GM18868 (cell line): ENCODE data around the gene TMEM106C.
A peak's percentile ranks its signal among the peaks of the same experiment; 100 is the strongest.

Source experiments
- ATAC-seq: cut with Tn5 transposase; IDR thresholded peaks from one replicate; pipeline ENCODE4 v1.9.1; 2021; ENCODE audit warnings: mild to moderate bottlenecking, moderate library complexity; ENCODE audit not compliant: unreplicated experiment

Gene TMEM106C

DNA sequence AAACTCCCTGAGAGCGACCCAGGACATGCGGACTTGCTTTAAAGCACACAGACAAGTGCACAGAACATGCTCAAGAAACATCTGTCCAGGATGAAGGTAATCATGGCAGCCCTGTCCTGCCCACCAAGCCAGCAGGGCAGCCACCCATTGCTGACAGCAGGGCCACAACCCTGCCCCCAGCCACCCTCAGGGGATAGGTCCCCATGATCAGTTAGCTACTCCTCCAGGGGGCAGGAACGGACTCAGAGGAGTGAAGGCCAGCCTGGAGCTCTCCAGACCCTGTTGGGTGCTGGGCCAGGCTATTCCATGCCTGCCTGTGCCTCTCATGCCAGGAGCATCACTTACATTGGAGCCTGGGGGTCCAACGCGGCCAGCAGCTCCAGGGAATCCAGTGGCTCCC, 15.8 kb downstream of the TMEM106C start:
- no peak for ATAC-seq

DNA sequence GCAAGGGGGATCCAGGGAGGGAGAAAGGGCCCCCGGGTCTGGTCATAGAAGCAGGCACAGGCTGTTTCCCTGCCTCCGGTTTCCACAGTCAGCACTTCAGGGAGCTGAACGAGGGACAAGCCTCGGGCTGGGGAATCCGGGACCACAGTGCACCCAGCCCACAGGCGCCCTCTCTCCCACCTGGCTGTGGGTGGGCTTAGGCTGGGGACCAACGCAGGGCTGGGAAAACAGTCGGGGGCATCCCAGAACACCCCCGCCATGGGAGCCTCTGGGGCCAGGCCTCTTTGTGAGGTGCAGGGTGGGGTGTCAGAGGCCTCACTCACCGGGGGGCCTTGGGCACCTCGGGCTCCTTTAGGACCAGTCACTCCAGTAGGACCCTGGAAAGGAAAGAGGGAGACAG, 16.3 kb downstream of the TMEM106C start:
- no peak for ATAC-seq

DNA sequence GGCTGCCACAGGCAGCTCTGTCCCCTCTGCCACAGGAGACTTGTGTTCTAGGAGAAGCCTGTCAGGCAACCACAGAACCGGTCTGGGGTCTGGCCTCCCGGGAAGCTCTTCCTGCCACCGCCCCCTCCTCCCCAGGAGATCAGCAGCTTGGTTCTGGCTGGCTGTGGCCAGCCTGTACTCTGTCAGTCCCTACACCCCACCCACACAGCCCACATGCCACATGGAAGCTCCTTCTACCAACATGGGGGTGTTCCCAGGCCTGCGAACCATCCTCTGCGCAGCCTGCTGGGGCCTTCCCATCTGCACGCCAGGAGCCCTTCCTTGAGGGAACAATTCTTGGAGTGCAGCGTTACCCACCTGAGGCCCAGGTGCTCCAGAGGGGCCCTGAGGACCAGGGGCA, 16.8 kb downstream of the TMEM106C start:
- no peak for ATAC-seq

DNA sequence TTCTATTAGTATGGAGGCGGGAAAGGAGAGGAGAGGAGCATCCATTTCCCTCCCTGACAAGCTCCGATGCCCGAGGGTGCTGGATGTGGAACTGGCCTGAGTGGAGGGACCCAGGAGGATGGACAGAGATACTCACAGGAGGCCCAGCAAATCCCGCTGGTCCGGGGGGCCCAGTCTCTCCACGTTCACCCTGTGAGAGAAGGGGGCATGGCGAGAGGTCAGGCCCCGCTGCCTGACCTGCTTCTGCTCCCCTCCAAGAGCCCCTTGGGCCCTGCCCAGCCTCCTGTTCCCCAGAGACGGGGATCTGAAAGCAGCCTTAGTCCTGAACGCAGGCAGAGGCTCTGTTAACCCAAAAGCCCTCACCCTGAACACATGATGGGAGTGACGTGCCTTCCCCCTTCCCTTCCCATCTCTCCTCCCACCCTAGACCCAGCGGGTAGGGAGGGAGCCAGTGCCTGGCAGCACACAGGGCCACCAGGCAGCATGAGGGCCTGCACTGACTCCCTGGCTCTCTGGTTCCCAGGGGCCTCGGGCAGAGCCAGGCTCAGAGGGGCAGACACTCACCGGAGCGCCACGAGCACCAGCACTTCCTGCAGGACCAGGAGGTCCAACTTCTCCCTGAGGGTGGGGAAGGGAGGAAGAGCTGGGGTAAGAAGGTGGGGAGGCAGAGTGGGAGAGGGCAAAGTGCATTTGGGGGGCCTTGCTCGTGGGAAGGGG, 17.5 kb downstream of the TMEM106C start:
- no peak for ATAC-seq

DNA sequence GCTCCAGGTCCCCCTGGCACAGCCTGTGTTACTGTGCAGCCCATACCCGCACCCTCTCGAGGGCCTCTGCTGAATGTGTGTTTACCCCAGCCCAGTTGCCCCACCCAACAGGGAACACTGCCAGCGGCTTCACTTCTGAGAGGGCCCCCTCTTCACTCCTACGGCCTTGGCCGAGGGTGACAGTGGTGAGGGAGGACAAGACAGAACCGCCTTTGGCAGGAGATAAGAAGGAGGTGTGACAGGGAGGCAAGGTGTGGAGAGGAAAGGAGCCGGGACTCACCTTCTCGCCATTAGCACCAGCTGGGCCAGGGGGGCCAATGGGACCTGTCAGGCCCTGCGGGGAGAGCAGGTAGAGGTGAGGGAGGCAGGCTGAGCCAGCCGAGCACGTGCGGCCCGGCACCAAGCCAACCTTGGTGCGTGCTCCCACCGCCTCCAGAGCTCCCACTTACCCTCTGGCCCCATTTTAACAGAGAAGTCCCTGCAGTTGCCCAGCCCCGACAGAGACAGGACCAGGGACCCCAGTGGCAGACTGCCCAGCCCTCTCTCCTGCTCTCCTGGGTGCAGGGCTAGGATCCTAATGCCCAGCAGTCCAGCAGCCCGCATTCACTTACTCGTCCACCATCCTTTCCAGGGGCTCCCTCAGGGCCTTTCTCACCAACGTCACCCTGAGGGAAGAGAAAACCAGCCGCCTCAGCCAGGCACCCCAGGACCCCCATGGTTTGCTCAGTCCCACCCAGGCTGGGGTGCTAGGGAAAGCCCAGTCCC, 18.3 kb downstream of the TMEM106C start:
- ATAC-seq, result no peak

DNA sequence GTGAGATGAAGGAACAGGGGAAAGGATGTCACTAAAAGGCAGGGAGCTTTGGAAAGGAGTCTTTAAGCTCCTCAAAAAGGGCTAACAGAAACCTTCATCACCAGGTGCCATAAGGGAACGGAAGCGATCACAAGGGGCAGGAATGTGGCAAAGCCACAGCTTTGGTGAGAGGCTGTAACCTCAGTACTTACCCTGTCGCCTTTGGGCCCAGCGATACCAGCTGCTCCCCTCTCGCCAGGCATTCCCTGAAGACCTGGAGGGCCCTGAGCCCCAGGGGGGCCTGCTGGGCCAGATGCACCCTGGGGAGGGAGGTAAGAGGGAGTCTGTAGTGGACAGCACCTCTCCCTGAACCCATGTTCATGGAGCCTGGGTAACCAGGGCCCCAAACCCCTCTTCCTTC, 18.9 kb downstream of the TMEM106C start:
- no peak for ATAC-seq

DNA sequence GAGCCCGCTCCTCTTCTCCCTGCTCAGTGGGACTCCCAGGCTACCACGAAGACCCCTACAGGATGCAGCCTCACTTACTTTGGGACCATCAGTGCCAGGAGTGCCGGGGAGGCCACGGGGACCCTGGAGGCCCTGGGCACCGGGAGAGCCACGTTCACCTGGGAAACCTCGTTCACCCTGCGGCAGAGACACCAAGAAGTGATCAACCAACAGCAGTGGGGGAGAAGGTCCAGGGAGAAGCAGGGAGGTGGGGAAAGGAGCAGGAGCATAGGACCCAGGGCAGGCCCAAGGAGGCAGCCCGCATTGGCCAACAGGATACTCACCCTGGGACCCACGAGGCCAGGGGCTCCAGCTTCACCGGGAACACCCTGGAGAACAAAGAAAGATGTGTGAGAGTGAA, 19.4 kb downstream of the TMEM106C start:
- ATAC-seq, result no peak

DNA sequence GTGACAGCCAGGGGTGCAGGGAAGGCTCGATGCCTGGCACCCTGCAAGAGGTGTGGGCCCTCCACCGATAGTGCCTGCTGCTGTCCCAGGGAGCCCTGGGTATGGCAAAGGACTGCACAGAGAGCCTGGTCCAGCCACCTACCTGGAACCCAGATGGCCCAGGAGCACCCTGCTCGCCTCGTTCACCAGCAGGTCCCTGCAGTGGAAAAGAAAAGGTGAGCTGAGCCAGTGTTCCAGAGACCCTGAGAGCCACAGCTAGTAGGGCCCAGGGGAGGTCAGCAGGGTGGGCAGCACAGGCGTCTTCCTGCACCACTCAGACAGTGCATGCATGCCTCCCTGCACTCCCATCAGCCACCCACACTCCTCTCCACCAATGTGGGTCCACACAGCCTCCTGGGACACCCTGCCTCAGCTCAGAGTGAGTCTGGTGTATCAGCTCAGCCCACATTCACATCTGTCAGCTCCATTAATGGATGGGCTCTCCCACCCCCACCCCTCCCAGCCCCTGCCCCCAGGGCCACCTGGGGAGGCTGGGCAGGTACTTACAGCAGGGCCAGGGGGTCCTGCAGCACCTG, 20.2 kb downstream of the TMEM106C start:
- no peak for ATAC-seq

DNA sequence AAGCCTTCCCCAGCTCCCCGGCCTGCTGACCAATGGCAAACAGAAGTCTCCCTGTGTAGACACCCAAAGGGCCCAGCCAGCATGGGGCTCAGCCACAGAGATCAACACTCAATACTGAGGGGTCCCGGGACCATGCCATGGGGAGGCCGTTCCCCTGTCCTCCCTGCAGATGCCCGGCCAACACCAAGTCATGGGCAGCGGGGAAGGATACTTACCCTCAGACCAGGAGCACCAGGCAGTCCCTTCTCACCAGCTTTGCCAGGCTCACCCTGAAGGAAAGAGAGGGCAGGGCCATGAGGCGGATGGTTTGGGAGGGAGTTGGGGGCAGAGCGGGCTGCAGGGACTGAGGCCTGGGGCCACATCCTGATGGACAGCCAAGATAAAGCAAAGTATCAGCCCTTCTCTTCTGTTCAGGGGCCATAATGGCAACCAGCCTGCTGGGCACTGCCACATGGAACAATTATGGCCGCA, 21.0 kb downstream of the TMEM106C start:
- no peak for ATAC-seq

DNA sequence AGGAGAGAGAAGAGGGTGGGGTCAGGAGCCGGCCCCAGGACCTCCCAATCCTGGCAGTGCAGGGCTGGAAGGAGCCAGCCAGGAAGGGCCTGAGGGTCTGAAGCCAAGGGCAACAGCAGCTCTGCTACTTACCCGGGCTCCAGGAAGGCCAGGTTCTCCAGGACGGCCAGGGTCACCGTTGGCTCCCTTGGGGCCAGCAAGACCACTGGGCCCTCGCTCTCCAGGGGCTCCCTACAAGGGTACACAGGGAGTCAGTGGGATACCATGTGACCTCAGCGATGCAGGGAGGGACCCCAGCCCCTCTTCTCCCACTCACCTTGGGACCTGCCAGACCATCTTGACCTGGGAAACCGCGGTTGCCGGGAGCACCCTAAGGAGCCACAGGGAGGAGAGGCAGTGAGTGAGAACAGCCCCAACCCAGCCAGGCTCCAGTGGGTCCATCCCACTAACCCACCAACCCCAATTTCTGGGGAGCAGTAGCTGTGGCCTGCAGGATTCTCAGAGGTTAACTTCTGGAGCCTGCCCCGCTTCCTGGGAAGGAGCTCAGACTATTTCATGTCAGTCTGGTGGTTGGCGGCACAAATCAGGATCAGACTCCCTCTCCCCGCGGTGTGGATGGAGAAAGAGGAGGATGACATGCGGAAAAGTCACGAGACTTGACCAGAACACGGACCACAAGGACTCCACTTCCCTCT, 22.3 kb downstream of the TMEM106C start:
- no peak for ATAC-seq

DNA sequence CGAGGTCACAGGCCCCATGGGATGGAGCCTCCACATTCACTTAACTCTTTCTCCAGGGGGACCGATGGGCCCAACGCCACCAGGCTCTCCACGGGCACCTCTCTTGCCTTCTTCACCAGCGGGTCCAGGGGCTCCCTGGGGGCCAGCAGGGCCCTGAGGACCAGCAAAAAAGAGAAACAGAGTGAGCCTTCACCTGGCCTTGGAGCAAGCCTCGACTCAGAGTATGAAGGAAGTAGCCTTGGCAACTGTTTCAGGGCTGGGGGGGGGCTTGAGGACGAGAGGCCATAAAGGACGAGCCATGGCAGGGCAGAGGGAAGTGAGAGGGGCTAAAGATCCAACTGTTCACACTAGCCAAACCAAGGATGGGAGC, 22.9 kb downstream of the TMEM106C start:
- no peak for ATAC-seq

DNA sequence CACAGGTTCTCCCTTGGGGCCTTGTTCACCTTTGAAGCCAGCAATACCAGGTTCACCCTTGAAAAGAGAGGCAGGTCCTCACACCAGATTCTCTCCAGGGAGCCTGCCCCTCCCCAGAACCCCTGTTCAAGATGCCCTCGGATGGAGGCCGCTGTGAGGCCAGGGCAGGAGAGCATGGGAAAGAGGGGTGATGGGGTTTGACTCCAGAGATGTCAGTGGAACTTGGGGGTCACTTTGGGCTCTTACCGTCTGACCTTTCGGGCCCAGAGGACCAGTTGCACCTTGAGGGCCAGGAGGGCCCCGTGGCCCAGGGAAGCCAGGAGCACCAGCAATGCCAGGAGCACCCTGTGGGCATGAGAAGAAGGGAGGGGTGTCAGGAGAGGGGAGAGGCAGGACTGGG, 23.4 kb downstream of the TMEM106C start:
- ATAC-seq, result no peak

DNA sequence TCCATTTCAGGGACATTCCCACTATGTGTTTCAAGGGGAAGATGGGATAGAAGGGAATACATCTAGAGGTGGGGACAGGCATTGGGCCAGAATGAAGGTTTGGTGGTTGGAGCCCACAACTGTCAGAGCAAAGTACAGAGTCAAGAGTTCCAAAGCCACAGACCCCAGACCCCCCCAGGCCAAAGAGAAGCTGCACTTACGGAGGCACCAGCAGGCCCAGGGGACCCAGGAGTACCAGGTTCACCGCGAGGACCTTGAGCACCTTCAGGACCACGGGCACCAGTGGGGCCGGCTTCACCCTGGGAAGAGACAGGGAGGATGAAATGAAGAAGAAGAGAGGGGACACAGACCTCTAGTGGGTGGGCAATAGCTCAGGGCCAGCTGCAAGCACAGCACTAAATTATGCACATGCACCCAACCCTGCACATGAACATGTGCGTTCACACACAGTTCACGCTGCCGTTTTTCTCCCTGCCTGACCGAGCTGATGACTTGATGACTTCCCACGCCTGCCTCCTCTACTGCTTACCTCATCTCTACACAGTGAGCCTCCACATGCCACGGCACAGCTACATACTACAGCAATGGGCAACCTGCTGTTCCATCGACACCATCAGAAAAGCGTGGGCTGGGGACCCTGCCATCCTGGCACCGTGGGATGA, 24.1 kb downstream of the TMEM106C start:
- no peak for ATAC-seq

DNA sequence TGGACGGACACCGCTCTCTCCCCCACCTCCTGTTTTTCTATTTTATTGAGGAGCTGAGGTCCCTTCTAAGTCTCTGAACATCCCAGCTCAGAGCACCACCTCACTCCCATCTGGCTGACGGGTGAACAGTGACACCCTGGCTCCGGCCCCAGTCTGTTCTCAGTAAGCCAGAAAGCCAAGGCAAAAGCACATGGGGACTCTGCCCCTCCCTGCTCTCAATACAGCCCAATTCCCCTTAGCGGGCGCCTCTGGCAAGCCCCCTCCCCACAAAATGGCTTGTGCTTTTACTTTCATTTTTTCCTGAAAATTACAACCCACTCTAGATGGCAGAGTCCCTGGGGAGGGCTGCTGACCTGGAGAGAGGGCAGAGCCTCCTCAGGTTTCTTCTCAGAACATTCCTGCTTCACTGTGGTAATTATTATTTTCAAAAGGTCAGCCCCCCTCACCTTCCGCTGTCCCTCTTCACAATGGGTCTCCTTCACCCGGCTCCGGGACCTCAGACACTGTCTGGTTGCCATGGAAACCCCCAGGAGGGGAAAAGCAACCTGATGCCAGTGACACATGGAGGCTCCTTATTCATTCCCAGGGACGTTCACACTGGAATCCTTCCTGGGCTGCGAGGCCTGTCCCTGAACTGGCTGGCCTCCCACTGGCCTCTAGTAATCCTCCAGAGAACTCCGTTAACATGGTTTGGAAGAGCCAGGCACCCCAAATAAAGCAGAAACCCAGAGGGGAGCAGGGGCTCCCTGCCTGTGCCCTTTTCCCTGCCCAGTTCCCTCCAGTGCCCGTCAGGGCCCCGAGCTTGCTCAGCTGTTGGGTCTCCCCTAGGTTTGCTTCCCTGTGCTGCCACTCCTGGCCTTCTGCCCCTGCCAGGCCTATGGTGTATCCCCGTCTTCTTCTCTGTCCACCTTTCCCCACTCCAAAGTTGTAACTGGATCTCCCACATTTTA, 25.0 kb downstream of the TMEM106C start:
- ATAC-seq, result no peak

DNA sequence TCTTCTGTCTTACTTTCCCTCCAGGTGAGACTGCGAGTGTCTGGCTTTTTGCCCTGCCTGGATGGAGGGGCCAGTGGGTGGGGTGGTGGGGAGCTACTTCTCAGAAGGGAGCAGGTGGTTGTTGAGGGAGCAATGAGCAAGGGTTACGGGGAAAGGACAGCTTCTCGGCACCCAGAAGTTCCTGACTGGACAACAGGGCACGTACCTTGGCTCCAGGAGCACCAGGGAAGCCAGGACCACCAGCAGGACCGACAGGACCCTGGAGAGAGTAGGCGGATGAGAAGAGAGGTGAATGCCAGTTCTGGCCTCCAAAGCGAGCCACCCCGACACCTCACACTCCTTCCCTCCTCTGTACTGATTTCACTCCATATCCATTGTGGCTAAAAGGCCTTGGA, 25.6 kb downstream of the TMEM106C start:
- ATAC-seq, result no peak

DNA sequence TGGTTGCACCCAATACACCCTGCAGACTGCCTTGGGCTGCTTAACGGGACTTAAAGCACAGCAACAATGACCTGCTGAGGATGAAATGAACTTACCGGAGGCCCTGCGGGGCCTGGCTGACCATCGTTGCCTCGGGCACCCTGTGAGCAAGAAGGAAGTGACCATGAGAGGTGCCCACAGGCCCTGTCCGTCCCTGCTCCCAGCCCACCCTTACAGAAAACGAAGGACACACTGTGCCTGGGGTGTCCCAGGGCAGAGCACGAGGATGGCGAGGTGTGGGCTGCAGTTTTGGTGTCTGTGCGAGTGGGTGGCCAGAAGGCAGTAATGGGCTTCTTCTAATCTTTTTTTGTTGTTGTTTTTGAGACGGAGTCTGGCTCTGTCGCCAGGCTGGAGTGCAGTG, 26.3 kb downstream of the TMEM106C start:
- no peak for ATAC-seq

DNA sequence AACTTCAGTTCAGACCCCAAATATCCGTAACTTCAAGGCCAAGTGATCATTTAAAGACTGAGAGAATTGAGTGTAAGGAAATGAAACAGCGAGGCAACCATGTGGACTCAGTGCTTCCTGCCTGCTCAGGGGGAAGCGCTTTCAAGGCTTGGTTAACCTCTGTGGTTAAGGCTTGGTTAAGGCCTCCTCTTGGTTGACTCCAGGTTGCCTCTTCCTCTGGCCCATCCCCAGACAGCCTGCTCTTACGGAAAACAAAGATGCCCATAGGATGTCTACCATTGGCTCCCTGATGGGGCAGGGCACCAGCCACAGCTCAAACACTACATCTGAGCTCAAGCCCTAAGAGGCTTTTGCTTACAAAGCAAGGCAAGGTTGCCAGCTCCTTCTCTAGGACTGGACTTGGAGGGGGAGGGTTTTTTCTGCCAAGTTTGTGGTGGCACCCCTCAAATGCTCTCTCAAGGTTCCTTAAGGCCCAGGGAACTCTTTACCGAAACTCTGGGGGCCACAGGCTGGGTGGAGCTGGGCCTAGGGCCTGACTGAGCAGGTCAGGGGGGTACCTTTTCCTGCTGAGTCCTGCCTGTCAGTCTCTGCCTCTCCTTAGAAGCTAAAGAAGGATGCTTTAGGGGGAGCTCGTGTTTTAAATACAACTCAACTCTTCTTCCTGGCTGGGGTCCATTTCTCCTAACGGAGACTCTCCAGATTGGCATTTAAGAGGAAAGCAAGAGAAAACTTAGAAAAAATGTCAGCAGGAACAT, 27.1 kb downstream of the TMEM106C start:
- ATAC-seq, result peak; percentile 93

DNA sequence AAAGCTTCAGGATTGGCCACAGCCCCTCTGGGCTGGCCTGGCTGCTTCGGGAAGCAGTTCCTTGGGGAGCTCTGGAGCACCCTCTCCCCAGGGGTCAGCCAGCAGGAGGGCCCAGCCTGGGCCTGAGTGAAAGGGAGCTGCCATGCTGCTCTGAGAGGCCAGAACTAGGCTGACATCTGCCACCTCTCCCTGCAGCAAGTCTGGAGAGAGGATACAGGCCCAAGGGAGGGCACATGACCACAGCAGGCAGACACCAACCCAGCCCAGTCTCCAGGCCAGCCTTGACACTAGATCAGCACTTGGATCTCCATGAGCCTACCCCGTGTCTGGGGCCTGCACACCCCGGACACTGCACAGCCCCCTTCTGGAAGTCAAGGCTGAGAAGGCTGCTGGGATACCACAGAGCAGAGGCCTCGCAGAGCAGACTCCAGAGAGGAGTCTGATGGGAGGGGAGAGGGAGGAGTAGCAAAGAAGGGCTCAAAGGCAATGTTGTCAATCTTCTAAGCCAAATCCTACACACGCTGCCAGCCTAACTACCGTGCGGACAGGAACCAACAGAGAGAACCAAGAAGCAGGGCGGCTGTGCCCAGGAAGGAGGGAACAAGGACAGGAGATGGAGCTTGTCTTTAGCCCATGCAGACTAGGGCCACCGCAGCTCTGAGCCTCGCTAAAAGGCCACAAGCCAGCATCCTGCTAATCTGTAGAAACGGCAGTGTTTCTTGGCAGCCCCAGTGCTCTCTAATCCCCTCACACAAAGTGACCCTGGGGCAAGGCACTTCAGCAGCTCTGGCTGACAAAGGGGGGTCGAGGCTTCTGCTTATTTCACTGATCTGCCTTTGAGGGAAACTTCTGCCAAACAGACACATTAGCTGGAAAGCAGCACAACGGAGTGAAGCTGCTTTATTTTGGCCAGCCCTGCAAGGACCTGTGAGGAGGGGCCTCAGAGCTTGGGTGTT, 28.0 kb downstream of the TMEM106C start:
- no peak for ATAC-seq
